GM12864 (cell line): ENCODE results near the gene NCOR1.

ENCODE experiments used
- DNase-seq: peaks from one replicate; pipeline ENCODE4 v3.0.0-alpha.2; 2011; ENCODE audit warnings: low read depth
- H3K4me3 ChIP-seq: 2 replicates; pipeline ENCODE4 v1.5.1; 2011; ENCODE audit warnings: mild to moderate bottlenecking, low read depth, low read length, control low read depth
- TF ChIP-seq, protein P1 (sequence below): IDR thresholded peaks from 2 replicates; pipeline ENCODE4 v1.5.1; 2011; ENCODE audit warnings: low read depth, mild to moderate bottlenecking, moderate library complexity, low read length, control low read depth, inconsistent platforms; ENCODE audit errors: missing control alignments

Gene NCOR1

DNA sequence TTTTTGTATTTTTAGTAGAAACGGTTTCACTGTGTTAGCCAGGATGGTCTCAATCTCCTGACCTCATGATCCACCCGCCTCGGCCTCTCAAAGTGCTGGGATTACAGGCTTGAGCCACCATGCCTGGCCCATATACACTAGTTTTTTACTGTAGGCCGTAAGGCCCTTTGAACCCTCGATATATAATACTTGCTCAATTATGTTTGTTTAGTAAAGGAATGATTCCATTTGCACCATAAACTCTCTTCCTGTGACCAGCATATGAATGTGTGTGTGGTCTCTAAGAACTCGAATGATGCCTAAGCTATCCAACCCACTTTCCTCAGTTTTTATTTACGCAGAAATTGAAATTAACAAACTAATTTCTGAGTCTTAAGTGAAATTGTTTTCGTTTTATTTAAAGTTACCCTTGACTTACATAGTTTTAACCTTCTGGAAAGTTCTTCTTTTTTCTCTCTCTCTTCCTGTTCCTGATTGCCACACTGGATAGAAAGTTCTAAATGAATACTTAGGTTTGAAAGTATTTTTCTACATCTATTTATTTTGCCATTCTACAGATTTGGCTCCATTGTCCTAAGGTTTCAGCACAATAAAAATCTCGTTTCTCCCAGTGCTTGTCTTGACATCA, 39.6 kb upstream of the NCOR1 start:
- no peak for DNase-seq
- TF ChIP-seq, protein P1, sequence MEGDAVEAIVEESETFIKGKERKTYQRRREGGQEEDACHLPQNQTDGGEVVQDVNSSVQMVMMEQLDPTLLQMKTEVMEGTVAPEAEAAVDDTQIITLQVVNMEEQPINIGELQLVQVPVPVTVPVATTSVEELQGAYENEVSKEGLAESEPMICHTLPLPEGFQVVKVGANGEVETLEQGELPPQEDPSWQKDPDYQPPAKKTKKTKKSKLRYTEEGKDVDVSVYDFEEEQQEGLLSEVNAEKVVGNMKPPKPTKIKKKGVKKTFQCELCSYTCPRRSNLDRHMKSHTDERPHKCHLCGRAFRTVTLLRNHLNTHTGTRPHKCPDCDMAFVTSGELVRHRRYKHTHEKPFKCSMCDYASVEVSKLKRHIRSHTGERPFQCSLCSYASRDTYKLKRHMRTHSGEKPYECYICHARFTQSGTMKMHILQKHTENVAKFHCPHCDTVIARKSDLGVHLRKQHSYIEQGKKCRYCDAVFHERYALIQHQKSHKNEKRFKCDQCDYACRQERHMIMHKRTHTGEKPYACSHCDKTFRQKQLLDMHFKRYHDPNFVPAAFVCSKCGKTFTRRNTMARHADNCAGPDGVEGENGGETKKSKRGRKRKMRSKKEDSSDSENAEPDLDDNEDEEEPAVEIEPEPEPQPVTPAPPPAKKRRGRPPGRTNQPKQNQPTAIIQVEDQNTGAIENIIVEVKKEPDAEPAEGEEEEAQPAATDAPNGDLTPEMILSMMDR, result no peak
- H3K4me3 ChIP-seq, result no peak overlapping the region

DNA sequence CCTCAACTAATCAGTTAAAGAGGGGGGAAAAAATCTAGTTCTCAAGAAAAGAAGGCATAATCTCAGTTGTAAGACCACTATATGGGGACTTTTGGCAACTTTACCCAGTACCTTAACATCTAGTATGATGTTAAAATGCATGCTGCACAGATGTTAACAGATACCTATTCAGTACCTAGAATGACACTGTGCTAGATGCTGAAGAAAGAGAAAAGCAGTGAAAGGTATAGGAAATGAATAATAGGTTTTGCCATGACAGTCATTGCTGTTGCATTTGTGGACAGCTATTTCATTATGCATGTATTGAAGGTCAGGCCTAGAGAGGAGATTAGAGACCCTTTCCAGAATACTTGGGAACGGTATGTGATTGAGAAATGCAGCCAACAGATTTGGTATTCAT, 36.2 kb upstream of the NCOR1 start:
- TF ChIP-seq, protein P1, result no peak
- DNase-seq, result no peak
- no peak overlapping the region for H3K4me3 ChIP-seq

DNA sequence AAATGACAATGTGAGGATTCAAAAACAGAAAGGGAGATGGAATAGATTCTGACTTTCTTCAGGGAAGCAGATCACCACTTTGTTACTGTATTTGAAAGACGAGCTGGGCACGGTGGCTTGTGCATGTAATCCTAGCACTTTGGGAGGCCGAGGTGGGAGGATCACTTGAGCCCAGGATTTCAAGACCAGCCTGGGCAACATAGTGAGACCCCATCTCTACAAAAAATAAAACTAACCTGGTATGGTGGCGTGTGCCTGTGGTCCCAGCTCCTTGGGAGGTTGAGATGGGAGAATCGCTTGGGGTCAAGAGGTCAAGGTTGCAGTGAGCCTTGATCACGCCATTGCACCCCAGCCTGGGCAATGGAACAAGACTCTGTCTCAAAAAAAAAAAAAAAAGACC, 35.7 kb upstream of the NCOR1 start:
- no peak overlapping the region for H3K4me3 ChIP-seq
- DNase-seq, result no peak
- TF ChIP-seq, protein P1, result no peak

DNA sequence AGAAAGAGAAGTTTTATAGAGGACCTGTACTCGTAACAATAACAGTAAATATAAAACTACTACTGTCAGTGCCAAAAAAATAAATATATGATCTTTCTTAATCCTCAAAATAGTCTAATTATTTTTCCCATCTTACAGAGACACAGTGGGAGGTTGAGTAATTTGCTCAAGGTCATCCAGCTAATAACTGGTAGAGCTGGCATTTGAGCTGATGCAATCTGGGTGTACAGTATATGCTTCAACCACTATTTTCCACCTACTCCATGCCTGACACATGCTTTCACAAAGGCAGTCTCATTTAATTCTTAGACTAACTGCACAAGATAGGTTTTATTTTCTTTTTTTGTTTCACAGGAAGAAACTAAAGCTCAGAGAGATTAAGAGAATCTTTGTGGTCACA, 35.3 kb upstream of the NCOR1 start:
- TF ChIP-seq, protein P1, result no peak
- no peak for DNase-seq
- H3K4me3 ChIP-seq, result no peak overlapping the region

DNA sequence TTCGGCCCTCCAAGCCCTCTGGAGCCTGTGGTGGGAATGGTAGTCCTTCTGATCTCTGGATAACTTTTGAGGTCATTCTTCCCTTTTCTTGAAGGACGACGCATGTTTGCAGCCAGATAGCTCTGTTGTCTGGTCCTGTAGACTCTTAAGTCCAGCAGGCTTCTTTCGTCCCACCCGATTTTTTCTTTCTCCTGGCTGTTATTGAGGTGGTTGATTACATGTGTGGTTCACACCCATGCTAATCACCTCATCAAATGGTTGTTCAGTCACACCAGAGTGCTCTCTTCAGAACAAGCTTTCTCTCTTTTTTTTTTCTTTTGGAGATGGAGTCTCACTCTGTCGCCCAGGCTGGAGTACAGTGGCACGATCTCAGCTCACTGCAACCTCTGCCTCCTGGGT, 32.3 kb upstream of the NCOR1 start:
- DNase-seq, result no peak
- TF ChIP-seq, protein P1, result no peak
- H3K4me3 ChIP-seq, result no peak overlapping the region

DNA sequence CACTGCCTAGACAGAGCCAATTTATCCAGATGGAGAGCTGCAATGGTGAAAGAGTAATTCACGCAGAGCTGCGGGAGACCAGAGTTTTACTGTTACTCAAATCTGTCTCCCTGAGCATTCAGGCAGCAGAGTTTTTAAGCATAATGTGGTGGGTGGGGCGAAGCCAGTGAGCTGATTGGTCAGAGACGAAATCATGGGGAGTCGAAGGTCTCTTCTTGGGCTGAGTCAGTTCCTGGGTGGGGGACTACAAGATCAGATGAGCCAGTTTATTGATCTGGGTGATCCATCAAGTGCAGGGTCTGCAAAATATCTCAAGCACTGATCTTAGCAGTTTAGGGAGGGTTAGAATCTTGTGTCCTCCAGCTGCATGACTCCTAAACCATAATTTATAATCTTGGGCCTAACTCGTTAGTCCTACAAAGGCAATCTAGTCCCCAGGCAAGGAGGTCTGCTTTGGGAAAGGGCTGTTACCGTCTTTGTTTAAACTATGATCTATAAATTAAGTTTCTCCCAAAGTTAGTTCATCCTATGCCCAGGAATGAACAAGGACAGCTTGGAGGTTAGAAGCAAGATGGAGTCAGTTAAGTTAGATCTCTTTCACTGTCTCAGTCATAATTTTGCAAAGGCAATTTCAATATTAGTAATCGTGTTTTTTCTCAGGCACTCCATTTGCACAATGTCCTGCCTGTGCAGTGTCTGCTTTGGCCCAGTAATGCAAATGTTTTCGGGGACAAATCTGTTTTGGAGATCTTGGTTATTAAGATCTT, 28.6 kb upstream of the NCOR1 start:
- no peak for DNase-seq
- no peak overlapping the region for H3K4me3 ChIP-seq
- TF ChIP-seq, protein P1, result no peak

DNA sequence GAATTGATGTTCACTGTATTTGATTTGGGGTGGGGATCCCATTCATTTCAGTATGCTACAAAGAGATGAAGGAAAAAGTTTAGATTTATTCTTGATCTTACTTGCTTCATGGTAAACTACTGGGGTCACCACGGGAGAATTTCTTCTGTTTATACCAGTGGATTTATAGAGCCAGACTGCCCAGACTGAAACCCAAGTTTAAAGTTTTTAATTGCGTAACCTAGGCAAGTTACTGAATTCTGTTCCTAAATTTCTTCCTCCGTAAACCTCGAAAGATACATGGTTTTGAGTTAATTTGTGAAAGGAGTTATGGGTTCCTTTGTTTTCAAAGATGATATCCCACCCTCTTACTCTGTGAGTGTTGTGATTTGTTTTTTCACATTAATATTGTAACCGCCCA, 28.1 kb upstream of the NCOR1 start:
- DNase-seq, result no peak
- no peak overlapping the region for H3K4me3 ChIP-seq
- TF ChIP-seq, protein P1, result no peak
